Liver (tissue), 3 donors: ENCODE results near the gene RIMOC1.

ENCODE experiments used
- NR2F2 ChIP-seq: IDR thresholded peaks from 2 replicates; pipeline ENCODE4 v1.6.1; 2016; ENCODE audit warnings: antibody characterized with exemption
- RAD21 ChIP-seq, 2 donors: IDR thresholded peaks; 2 replicates each; pipeline ENCODE4 v1.6.1; 2016; ENCODE audit warnings: antibody characterized with exemption in 2 of 2, mild to moderate bottlenecking in 2 of 2
- SP1 ChIP-seq: IDR thresholded peaks from 2 replicates; pipeline ENCODE4 v1.6.1; 2018; ENCODE audit warnings: antibody characterized with exemption, mild to moderate bottlenecking
- TF ChIP-seq, protein P1 (sequence below): fragments of 150-350 bp; IDR thresholded peaks from 2 replicates; pipeline ENCODE4 v1.5.1; 2017; ENCODE audit warnings: improper control_type of control experiment, low read depth, low read length; ENCODE audit not compliant: missing input control
- TF ChIP-seq, protein P2 (sequence below): IDR thresholded peaks from 2 replicates; pipeline ENCODE4 v1.6.1; 2016; ENCODE audit warnings: antibody characterized with exemption
- TF ChIP-seq, protein P3 (sequence below): IDR thresholded peaks from 2 replicates; pipeline ENCODE4 v1.6.1; 2016; ENCODE audit warnings: antibody characterized with exemption
- TF ChIP-seq, protein P4 (sequence below): IDR thresholded peaks from 2 replicates; pipeline ENCODE4 v1.6.1; 2016; ENCODE audit warnings: antibody characterized with exemption, mild to moderate bottlenecking
- donor health status: healthy.
- donor health status: healthy.

DNA sequence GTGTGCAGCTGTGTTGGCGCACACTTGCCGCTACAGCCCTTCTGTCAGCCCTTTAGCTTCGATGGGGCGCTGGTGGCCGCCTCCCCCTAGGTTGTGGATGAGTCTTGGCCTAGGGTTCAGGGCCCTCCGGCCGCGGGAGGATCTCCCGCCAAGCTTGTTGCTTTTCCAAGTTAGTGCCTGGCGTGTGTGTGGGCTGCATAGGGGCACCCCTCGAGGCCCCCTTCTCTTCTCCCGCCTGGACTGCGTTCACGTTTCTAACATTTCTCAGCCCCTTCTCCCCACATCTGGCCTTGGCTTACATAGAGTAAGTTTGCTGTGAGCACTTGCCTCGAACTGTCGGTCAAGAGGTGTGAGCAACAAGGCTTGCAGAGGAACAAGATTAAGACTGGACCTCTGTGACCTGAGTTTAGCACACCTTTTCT lies 33.5 kb upstream of the RIMOC1 start:
- TF ChIP-seq, protein P1, sequence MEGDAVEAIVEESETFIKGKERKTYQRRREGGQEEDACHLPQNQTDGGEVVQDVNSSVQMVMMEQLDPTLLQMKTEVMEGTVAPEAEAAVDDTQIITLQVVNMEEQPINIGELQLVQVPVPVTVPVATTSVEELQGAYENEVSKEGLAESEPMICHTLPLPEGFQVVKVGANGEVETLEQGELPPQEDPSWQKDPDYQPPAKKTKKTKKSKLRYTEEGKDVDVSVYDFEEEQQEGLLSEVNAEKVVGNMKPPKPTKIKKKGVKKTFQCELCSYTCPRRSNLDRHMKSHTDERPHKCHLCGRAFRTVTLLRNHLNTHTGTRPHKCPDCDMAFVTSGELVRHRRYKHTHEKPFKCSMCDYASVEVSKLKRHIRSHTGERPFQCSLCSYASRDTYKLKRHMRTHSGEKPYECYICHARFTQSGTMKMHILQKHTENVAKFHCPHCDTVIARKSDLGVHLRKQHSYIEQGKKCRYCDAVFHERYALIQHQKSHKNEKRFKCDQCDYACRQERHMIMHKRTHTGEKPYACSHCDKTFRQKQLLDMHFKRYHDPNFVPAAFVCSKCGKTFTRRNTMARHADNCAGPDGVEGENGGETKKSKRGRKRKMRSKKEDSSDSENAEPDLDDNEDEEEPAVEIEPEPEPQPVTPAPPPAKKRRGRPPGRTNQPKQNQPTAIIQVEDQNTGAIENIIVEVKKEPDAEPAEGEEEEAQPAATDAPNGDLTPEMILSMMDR: no peak
- TF ChIP-seq, protein P2, sequence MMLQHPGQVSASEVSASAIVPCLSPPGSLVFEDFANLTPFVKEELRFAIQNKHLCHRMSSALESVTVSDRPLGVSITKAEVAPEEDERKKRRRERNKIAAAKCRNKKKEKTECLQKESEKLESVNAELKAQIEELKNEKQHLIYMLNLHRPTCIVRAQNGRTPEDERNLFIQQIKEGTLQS: no peak
- no peak for TF ChIP-seq RAD21 (IDR thresholded peaks at IDR 0.05)
- TF ChIP-seq, protein P3, sequence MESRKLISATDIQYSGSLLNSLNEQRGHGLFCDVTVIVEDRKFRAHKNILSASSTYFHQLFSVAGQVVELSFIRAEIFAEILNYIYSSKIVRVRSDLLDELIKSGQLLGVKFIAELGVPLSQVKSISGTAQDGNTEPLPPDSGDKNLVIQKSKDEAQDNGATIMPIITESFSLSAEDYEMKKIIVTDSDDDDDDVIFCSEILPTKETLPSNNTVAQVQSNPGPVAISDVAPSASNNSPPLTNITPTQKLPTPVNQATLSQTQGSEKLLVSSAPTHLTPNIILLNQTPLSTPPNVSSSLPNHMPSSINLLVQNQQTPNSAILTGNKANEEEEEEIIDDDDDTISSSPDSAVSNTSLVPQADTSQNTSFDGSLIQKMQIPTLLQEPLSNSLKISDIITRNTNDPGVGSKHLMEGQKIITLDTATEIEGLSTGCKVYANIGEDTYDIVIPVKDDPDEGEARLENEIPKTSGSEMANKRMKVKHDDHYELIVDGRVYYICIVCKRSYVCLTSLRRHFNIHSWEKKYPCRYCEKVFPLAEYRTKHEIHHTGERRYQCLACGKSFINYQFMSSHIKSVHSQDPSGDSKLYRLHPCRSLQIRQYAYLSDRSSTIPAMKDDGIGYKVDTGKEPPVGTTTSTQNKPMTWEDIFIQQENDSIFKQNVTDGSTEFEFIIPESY: no peak
- TF ChIP-seq, protein P4, sequence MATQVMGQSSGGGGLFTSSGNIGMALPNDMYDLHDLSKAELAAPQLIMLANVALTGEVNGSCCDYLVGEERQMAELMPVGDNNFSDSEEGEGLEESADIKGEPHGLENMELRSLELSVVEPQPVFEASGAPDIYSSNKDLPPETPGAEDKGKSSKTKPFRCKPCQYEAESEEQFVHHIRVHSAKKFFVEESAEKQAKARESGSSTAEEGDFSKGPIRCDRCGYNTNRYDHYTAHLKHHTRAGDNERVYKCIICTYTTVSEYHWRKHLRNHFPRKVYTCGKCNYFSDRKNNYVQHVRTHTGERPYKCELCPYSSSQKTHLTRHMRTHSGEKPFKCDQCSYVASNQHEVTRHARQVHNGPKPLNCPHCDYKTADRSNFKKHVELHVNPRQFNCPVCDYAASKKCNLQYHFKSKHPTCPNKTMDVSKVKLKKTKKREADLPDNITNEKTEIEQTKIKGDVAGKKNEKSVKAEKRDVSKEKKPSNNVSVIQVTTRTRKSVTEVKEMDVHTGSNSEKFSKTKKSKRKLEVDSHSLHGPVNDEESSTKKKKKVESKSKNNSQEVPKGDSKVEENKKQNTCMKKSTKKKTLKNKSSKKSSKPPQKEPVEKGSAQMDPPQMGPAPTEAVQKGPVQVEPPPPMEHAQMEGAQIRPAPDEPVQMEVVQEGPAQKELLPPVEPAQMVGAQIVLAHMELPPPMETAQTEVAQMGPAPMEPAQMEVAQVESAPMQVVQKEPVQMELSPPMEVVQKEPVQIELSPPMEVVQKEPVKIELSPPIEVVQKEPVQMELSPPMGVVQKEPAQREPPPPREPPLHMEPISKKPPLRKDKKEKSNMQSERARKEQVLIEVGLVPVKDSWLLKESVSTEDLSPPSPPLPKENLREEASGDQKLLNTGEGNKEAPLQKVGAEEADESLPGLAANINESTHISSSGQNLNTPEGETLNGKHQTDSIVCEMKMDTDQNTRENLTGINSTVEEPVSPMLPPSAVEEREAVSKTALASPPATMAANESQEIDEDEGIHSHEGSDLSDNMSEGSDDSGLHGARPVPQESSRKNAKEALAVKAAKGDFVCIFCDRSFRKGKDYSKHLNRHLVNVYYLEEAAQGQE: no peak
- no peak for TF ChIP-seq SP1
- no peak for TF ChIP-seq NR2F2
